Activated CD8-positive, alpha-beta memory T cell treated with anti-CD3 and anti-CD28 coated beads, Interleukin-2, amount 10 ng/mL, durations not matched to agents 7 days and 5 days (primary cell): ENCODE data around the gene PCSK5. TPM values are rescaled to one million over a fixed set of nuclear protein-coding genes. Genes with fewer than 3 reads are reported as not detected.

Experiments used
- ATAC-seq: fragments of 150-1000 bp; cut with Tn5 transposase; one replicate; pipeline ENCODE4 v1.10.0; 2021; ENCODE audit warnings: moderate library complexity
- CTCF ChIA-PET: fragments of 350-600 bp; sonication (Branson Sonifier 250); formaldehyde crosslinking; loops from one replicate; lab custom pipeline; 2021; ENCODE audit warnings: antibody characterized with exemption; lab: Charles Lee
- DNase-seq: peaks from one replicate; pipeline ENCODE4 v3.0.0-alpha.2; 2020
- H3K27ac Mint-ChIP-seq: one replicate; pipeline ENCODE4 v1.8.0; 2021; ENCODE audit warnings: mild to moderate bottlenecking, mixed read lengths
- H3K27me3 Mint-ChIP-seq: one replicate; pipeline ENCODE4 v1.8.0; 2021; ENCODE audit warnings: mixed read lengths
- H3K36me3 Mint-ChIP-seq: one replicate; pipeline ENCODE4 v1.8.0; 2021; ENCODE audit warnings: mild to moderate bottlenecking, mixed read lengths
- H3K4me1 Mint-ChIP-seq: one replicate; pipeline ENCODE4 v1.8.0; 2021; ENCODE audit warnings: mixed read lengths
- H3K4me3 Mint-ChIP-seq: one replicate; pipeline ENCODE4 v1.8.0; 2021; ENCODE audit warnings: mild to moderate bottlenecking, moderate library complexity, mixed read lengths
- H3K9me3 Mint-ChIP-seq: one replicate; pipeline ENCODE4 v1.8.0; 2022; ENCODE audit warnings: low read depth, mixed read lengths
- total RNA-seq, 2 experiments: library from RNA; stranded (reverse); gene quantifications; one replicate each; pipeline ENCODE4 v1.2.3, GENCODE V29; 2021

The PCSK5 gene
- total RNA-seq, 2 experiments from 2014 or later, result 1.1 to 2.0 TPM

GRCh38 chr9:76177931-76178330, 287.5 kb downstream of the PCSK5 start:
- no peak for ATAC-seq
- H3K4me1 Mint-ChIP-seq, result peaks cover 19% of the 10 kb centered on the region
- H3K9me3 Mint-ChIP-seq, result no peaks in the 10 kb centered on the region
- no peak overlapping the region for H3K27ac Mint-ChIP-seq
- H3K27me3 Mint-ChIP-seq, result no peaks in the 10 kb centered on the region
- CTCF ChIA-PET, result no interaction called here
- no peak overlapping the region for H3K4me3 Mint-ChIP-seq
- no peaks in the 10 kb centered on the region for H3K36me3 Mint-ChIP-seq
- DNase-seq, result no peak

GRCh38 chr9:76180541-76180940, 290.1 kb downstream of the PCSK5 start:
- Mint-ChIP-seq H3K4me1 (peaks cover 24% of the 10 kb centered on the region), H3K36me3 (no peaks in the 10 kb centered on the region), H3K9me3 (no peaks in the 10 kb centered on the region), H3K27ac (no peak overlapping the region), H3K4me3 (no peak overlapping the region), H3K27me3 (no peaks in the 10 kb centered on the region)
- DNase-seq (no peak), ATAC-seq (no peak)
- CTCF ChIA-PET, result interaction anchor here (0.9 kb wide), 1 partner anchor 122 kb away, joined by 5 read pairs; no protein-coding TSS in a partner anchor

- H3K36me3 Mint-ChIP-seq, result no peaks in the 10 kb centered on the region
- peak overlapping the region; percentile 52 for H3K27ac Mint-ChIP-seq
- no peaks in the 10 kb centered on the region for H3K9me3 Mint-ChIP-seq
- H3K27me3 Mint-ChIP-seq, result no peaks in the 10 kb centered on the region
- peaks cover 24% of the 10 kb centered on the region for H3K4me1 Mint-ChIP-seq
- no peak overlapping the region for H3K4me3 Mint-ChIP-seq
- ATAC-seq, result peak; percentile 87
- CTCF ChIA-PET, result interaction anchor here (0.6 to 0.9 kb wide), 2 partner anchors 121 to 203 kb away, joined by 3 to 5 read pairs; no protein-coding TSS in a partner anchor
- DNase-seq, result no peak
Measured at GRCh38 chr9:76181020-76181641, 290.7 kb downstream of the PCSK5 start.

- no peaks in the 10 kb centered on the region for H3K36me3 Mint-ChIP-seq
- no peak for ATAC-seq
- no peaks in the 10 kb centered on the region for H3K27me3 Mint-ChIP-seq
- H3K9me3 Mint-ChIP-seq, result no peaks in the 10 kb centered on the region
- CTCF ChIA-PET, result interaction anchor here (0.9 kb wide), 1 partner anchor 120 kb away, joined by 5 read pairs; no protein-coding TSS in a partner anchor
- no peak for DNase-seq
- no peak overlapping the region for H3K27ac Mint-ChIP-seq
- H3K4me1 Mint-ChIP-seq, result peaks cover 24% of the 10 kb centered on the region
- no peak overlapping the region for H3K4me3 Mint-ChIP-seq
Measured at GRCh38 chr9:76181781-76182180, 291.3 kb downstream of the PCSK5 start.

- CTCF ChIA-PET, result no interaction called here
- ATAC-seq (no peak), DNase-seq (no peak)
- H3K4me1 Mint-ChIP-seq, result peaks cover 21% of the 10 kb centered on the region
- H3K36me3 Mint-ChIP-seq, result no peaks in the 10 kb centered on the region
- H3K4me3 Mint-ChIP-seq, result no peak overlapping the region
- no peaks in the 10 kb centered on the region for H3K9me3 Mint-ChIP-seq
- H3K27me3 Mint-ChIP-seq, result no peaks in the 10 kb centered on the region
- H3K27ac Mint-ChIP-seq, result no peak overlapping the region
Measured at GRCh38 chr9:76185432-76185831, 295.0 kb downstream of the PCSK5 start.

GRCh38 chr9:76188286-76188685, 297.8 kb downstream of the PCSK5 start:
- Mint-ChIP-seq H3K27ac (no peak overlapping the region), H3K4me3 (no peak overlapping the region), H3K36me3 (no peaks in the 10 kb centered on the region), H3K9me3 (no peaks in the 10 kb centered on the region), H3K4me1 (peaks cover 5% of the 10 kb centered on the region), H3K27me3 (no peaks in the 10 kb centered on the region)
- CTCF ChIA-PET, result no interaction called here
- ATAC-seq, result no peak
- DNase-seq, result no peak

- CTCF ChIA-PET, result no interaction called here
- peaks cover 3% of the 10 kb centered on the region for H3K4me1 Mint-ChIP-seq
- H3K27ac Mint-ChIP-seq, result no peak overlapping the region
- no peak overlapping the region for H3K4me3 Mint-ChIP-seq
- H3K27me3 Mint-ChIP-seq, result no peaks in the 10 kb centered on the region
- no peaks in the 10 kb centered on the region for H3K36me3 Mint-ChIP-seq
- H3K9me3 Mint-ChIP-seq, result no peaks in the 10 kb centered on the region
- DNase-seq (no peak), ATAC-seq (no peak)
Measured at GRCh38 chr9:76188905-76189304, 298.4 kb downstream of the PCSK5 start.

- no peaks in the 10 kb centered on the region for H3K9me3 Mint-ChIP-seq
- no peaks in the 10 kb centered on the region for H3K36me3 Mint-ChIP-seq
- no peaks in the 10 kb centered on the region for H3K27me3 Mint-ChIP-seq
- H3K4me3 Mint-ChIP-seq, result no peak overlapping the region
- CTCF ChIA-PET, result no interaction called here
- H3K4me1 Mint-ChIP-seq, result no peaks in the 10 kb centered on the region
- ATAC-seq (no peak), DNase-seq (no peak)
- no peak overlapping the region for H3K27ac Mint-ChIP-seq
Measured at GRCh38 chr9:76191493-76191892, 301.0 kb downstream of the PCSK5 start.

GRCh38 chr9:76192013-76192412, 301.5 kb downstream of the PCSK5 start:
- Mint-ChIP-seq H3K4me3 (no peak overlapping the region), H3K27ac (no peak overlapping the region), H3K4me1 (no peaks in the 10 kb centered on the region), H3K9me3 (no peaks in the 10 kb centered on the region), H3K27me3 (no peaks in the 10 kb centered on the region), H3K36me3 (no peaks in the 10 kb centered on the region)
- ATAC-seq (no peak), DNase-seq (no peak)
- CTCF ChIA-PET, result no interaction called here

- ATAC-seq, result no peak
- no peak for DNase-seq
- Mint-ChIP-seq H3K27me3 (no peaks in the 10 kb centered on the region), H3K27ac (no peak overlapping the region), H3K36me3 (no peaks in the 10 kb centered on the region), H3K4me3 (no peak overlapping the region), H3K9me3 (no peaks in the 10 kb centered on the region), H3K4me1 (no peaks in the 10 kb centered on the region)
- CTCF ChIA-PET, result no interaction called here
Measured at GRCh38 chr9:76194896-76195295, 304.4 kb downstream of the PCSK5 start.

GRCh38 chr9:76198336-76198735, 307.9 kb downstream of the PCSK5 start:
- Mint-ChIP-seq H3K4me1 (no peaks in the 10 kb centered on the region), H3K9me3 (no peaks in the 10 kb centered on the region)

GRCh38 chr9:76200315-76200714, 309.8 kb downstream of the PCSK5 start:
- Mint-ChIP-seq H3K4me1 (no peaks in the 10 kb centered on the region), H3K36me3 (no peaks in the 10 kb centered on the region), H3K4me3 (no peak overlapping the region), H3K9me3 (no peaks in the 10 kb centered on the region), H3K27ac (no peak overlapping the region), H3K27me3 (no peaks in the 10 kb centered on the region)
- ATAC-seq (no peak), DNase-seq (no peak)
- CTCF ChIA-PET, result no interaction called here

More at GRCh38 chr9:76198336-76198735, 307.9 kb downstream of the PCSK5 start:
- no peak for ATAC-seq
- CTCF ChIA-PET, result no interaction called here
- DNase-seq, result no peak
- Mint-ChIP-seq H3K4me3 (no peak overlapping the region), H3K27ac (no peak overlapping the region), H3K36me3 (no peaks in the 10 kb centered on the region), H3K27me3 (no peaks in the 10 kb centered on the region)

- no peak for ATAC-seq
- H3K27me3 Mint-ChIP-seq, result no peaks in the 10 kb centered on the region
- CTCF ChIA-PET, result no interaction called here
Measured at GRCh38 chr9:76200745-76201144, 310.3 kb downstream of the PCSK5 start.

GRCh38 chr9:76203373-76203772, 312.9 kb downstream of the PCSK5 start:
- Mint-ChIP-seq H3K27ac (no peak overlapping the region), H3K4me1 (no peaks in the 10 kb centered on the region), H3K9me3 (no peaks in the 10 kb centered on the region), H3K4me3 (no peak overlapping the region), H3K36me3 (no peaks in the 10 kb centered on the region), H3K27me3 (no peaks in the 10 kb centered on the region)
- DNase-seq (no peak), ATAC-seq (no peak)
- CTCF ChIA-PET, result no interaction called here

More at GRCh38 chr9:76200745-76201144, 310.3 kb downstream of the PCSK5 start:
- Mint-ChIP-seq H3K4me1 (no peaks in the 10 kb centered on the region), H3K9me3 (no peaks in the 10 kb centered on the region), H3K27ac (no peak overlapping the region), H3K36me3 (no peaks in the 10 kb centered on the region), H3K4me3 (no peak overlapping the region)
- DNase-seq, result no peak
